CD4-positive, alpha-beta T cell treated with Interferon gamma for 1 hour (primary cell): ENCODE data around the gene PSMC5.
"Not testable (repeated sequence)": the region's sequence is repeated elsewhere in the genome, so short reads cannot be mapped to it uniquely, and the experiment has no call there.

ENCODE experiments used
- DNase-seq: peaks from one replicate; pipeline ENCODE4 v3.0.0-alpha.2; 2020

PSMC5 gene

GRCh38 chr17:63874061-63874626 is 46.9 kb downstream of the PSMC5 start:
- not testable (repeated sequence) for DNase-seq

- DNase-seq, result not testable (repeated sequence)
Measured at GRCh38 chr17:63874693-63875092, 47.5 kb downstream of the PSMC5 start.

- not testable (repeated sequence) for DNase-seq
Measured at GRCh38 chr17:63878413-63878812, 51.2 kb downstream of the PSMC5 start.

GRCh38 chr17:63880706-63881105 is 53.5 kb downstream of the PSMC5 start:
- no peak for DNase-seq

- not testable (repeated sequence) for DNase-seq
Measured at GRCh38 chr17:63881337-63881736, 54.1 kb downstream of the PSMC5 start.
